ENCODE data around the gene LCNL1. TPM values are rescaled to one million over a fixed set of nuclear protein-coding genes. Genes with fewer than 3 reads are reported as not detected.

Gene LCNL1
- total RNA-seq, 1 experiment from 2014 or later: not detected

DNA sequence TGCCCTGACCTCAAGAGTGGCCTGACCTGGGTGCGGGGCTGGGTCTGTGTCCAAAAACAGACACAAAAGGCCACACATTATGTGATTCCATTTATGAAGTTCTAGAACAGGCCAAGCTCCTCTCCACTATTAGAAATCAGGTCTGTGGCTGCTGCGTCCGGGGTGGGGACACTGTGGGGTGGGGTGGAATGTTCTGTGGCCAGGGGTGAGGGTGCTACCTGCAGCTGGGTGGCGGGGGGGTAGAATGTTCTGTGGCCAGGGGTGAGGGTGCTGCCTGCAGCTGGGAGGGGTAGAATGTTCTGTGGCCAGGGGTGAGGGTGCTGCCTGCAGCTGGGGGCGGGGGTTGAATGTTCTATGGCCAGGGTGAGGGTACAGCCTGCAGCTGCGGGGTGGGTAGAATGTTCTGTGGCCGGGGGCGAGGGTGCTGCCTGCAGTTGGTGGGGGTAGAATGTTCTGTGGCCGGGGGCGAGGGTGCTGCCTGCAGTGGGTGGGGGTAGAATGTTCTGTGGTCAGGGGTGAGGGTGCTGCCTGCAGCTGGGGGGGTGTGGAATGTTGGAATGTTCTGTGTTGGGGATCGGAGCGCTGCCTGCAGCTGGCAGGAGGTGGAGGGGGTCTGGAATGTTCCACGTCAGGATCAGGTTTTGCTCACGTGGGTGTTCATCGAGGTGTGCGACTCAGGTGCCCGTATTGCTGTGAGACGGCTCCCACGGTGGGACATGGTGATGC, 22.4 kb upstream of the LCNL1 start:
- no peak for DNase-seq
- Histone ChIP-seq H3K4me1 (peaks cover 3% of the 10 kb centered on the region; the same call in 1 of the 2 replicates), H3K27ac (no peak overlapping the region), H3K4me3 (no peak overlapping the region), H3K36me3 (no peaks in the 10 kb centered on the region), H3K27me3 (peaks cover 49% of the 10 kb centered on the region), H3K9me3 (replicated peaks) (no peaks in the 10 kb centered on the region)

DNA sequence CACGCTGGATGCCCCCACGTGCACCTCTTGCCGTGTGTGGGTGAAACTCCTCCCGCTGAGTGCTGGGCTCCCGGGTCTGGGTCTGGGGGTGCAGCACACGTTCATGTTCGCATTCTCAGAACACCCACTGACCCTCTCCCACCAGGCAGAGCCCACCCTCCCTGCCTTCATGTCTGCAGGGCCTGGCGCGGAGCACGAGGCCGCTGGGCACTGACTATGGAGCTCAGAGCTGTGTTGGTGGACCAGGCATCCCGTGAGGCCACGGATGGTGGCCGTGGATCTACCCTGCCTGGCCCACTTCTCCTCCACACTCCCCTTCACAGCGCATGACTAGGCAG, 21.9 kb upstream of the LCNL1 start:
- no peak for DNase-seq
- Histone ChIP-seq H3K27ac (no peak overlapping the region), H3K9me3 (replicated peaks) (no peaks in the 10 kb centered on the region), H3K4me3 (no peak overlapping the region), H3K4me1 (peaks cover 3% of the 10 kb centered on the region; the same call in 1 of the 2 replicates), H3K36me3 (no peaks in the 10 kb centered on the region), H3K27me3 (peaks cover 51% of the 10 kb centered on the region)

GRCh38 chr9:136961279-136962065, 21.3 kb upstream of the LCNL1 start:
- H3K27ac ChIP-seq: no peak overlapping the region
- DNase-seq: no peak
- H3K27me3 ChIP-seq: peaks cover 55% of the 10 kb centered on the region
- no peaks in the 10 kb centered on the region for H3K36me3 ChIP-seq
- no peak overlapping the region for H3K4me3 ChIP-seq
- H3K4me1 ChIP-seq: peaks cover 3% of the 10 kb centered on the region; the same call in 1 of the 2 replicates
- H3K9me3 ChIP-seq (replicated peaks): no peaks in the 10 kb centered on the region

GRCh38 chr9:136962163-136962562, 20.6 kb upstream of the LCNL1 start:
- Histone ChIP-seq H3K9me3 (replicated peaks) (no peaks in the 10 kb centered on the region), H3K4me1 (peaks cover 3% of the 10 kb centered on the region; the same call in 1 of the 2 replicates), H3K27me3 (peaks cover 58% of the 10 kb centered on the region), H3K4me3 (no peak overlapping the region), H3K36me3 (no peaks in the 10 kb centered on the region), H3K27ac (no peak overlapping the region)
- DNase-seq: no peak

DNA sequence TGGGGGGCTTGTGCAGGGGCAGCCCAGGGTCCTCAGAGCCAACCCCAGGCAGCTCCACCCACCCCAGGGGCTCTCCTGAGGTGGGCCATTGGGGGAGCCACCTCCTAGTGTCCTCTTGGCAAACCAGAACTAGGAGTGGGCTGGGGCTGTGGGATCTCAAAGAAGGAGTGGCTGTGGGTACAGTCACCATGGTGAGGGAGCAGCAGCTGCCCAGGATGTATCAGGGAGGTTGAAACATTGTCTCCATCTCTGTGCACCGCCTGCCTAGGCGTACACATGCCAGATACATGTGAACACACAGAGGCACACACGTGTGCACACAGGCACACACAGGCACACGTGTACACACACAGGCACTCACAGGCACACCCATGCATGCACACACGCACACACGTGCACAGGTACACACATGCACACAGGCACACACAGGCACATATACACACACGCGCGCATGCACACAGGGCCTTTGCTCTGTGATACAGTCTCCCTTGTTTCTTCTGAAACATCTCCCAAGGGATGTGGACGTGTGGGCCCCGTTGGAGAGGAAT, 20.0 kb upstream of the LCNL1 start:
- Histone ChIP-seq H3K36me3 (no peaks in the 10 kb centered on the region), H3K27me3 (peaks cover 61% of the 10 kb centered on the region), H3K27ac (no peak overlapping the region), H3K4me3 (no peak overlapping the region), H3K9me3 (replicated peaks) (no peaks in the 10 kb centered on the region), H3K4me1 (peaks cover 3% of the 10 kb centered on the region; the same call in 1 of the 2 replicates)
- no peak for DNase-seq

GRCh38 chr9:136963341-136963740, 19.5 kb upstream of the LCNL1 start:
- Histone ChIP-seq H3K27ac (no peak overlapping the region), H3K27me3 (peaks cover 67% of the 10 kb centered on the region), H3K4me3 (no peak overlapping the region), H3K4me1 (peaks cover 3% of the 10 kb centered on the region; the same call in 1 of the 2 replicates), H3K9me3 (replicated peaks) (no peaks in the 10 kb centered on the region), H3K36me3 (no peaks in the 10 kb centered on the region)
- DNase-seq: no peak

- H3K4me1 ChIP-seq: peaks cover 3% of the 10 kb centered on the region; the same call in 1 of the 2 replicates
- DNase-seq: no peak
- no peak overlapping the region for H3K27ac ChIP-seq
Observed at GRCh38 chr9:136963751-136964150, 19.0 kb upstream of the LCNL1 start.

DNA sequence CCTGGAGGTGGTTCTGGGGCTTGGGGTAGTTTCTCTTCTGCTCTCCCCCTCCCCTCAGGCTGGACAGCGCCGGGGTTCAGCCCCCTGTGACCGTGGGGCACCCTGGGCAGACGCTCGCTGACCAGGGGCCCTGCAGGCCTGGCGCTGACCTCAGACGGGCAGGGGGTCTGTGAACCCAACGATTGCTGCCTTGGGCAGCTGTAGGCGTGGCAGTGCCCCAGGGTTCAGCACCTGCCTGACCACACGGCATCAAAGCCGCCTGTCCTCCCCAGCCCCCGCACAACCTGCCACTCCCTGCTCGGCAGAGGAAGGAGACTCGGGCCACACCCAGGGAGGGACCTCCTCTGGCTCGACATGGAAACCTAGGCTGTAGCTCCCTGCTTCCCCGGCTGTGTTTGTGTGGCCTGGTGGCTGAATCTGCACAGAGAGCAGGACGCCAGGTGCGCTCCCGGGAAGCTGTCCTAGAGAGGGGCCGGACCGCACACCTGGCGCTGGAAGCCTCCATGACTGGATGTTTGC, 18.6 kb upstream of the LCNL1 start:
- Histone ChIP-seq H3K4me1 (peaks cover 3% of the 10 kb centered on the region; the same call in 1 of the 2 replicates), H3K27me3 (peaks cover 66% of the 10 kb centered on the region), H3K4me3 (no peak overlapping the region), H3K36me3 (no peaks in the 10 kb centered on the region), H3K9me3 (replicated peaks) (no peaks in the 10 kb centered on the region), H3K27ac (no peak overlapping the region)
- no peak for DNase-seq

More at GRCh38 chr9:136963751-136964150, 19.0 kb upstream of the LCNL1 start:
- peaks cover 68% of the 10 kb centered on the region for H3K27me3 ChIP-seq
- no peaks in the 10 kb centered on the region for H3K9me3 ChIP-seq (replicated peaks)
- no peak overlapping the region for H3K4me3 ChIP-seq
- H3K36me3 ChIP-seq: no peaks in the 10 kb centered on the region

- Histone ChIP-seq H3K27me3 (peaks cover 63% of the 10 kb centered on the region), H3K36me3 (no peaks in the 10 kb centered on the region), H3K4me1 (peaks cover 3% of the 10 kb centered on the region; the same call in 1 of the 2 replicates), H3K9me3 (replicated peaks) (no peaks in the 10 kb centered on the region), H3K4me3 (no peak overlapping the region), H3K27ac (no peak overlapping the region)
- no peak for DNase-seq
Observed at GRCh38 chr9:136964833-136965422, 17.9 kb upstream of the LCNL1 start.

GRCh38 chr9:136965771-136966484, 16.9 kb upstream of the LCNL1 start:
- Histone ChIP-seq H3K4me3 (no peak overlapping the region), H3K36me3 (no peaks in the 10 kb centered on the region), H3K27ac (no peak overlapping the region), H3K4me1 (peaks cover 3% of the 10 kb centered on the region; the same call in 1 of the 2 replicates), H3K9me3 (replicated peaks) (no peaks in the 10 kb centered on the region), H3K27me3 (peaks cover 65% of the 10 kb centered on the region)
- no peak for DNase-seq

DNA sequence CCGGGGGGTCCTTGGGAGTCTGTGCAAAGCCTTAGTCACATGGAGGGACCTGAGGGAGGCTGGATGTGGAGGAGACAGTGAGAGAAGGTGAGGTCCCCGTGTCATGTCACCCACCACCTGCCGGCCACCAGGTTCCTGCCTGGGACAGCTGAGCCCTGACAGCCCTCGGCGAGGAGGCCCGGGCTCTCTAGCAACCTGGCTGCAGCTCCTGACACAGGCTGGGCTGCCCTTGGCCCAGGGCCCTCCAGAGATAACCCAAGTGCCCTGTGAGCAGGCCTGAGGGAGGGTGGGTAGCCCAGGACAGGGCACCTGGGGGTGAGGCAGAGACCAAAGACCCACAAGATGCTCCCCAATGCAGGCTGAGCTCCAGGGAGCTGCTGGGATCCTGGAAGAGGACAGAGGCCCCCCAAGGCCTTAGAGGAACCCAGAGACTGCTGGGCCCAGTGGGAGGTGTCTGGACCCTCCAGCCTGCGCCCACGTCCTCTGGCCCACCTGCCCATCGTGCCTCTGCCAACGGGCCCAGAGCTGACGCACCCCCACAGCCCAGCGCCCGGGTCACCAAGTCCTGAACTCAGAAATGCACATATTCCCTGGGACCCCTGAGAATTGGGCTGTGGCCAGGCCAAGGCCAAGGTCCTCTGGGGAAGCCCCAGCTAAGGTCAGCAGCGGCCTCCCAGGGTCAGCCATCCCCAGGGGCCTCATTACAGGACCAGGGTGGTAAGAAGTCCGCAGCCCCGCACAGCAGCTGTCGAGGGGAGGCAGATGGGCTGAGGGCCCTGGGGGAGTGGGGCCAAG, 14.3 kb upstream of the LCNL1 start:
- no peaks in the 10 kb centered on the region for H3K4me1 ChIP-seq
- DNase-seq: no peak
- no peak overlapping the region for H3K4me3 ChIP-seq
- H3K9me3 ChIP-seq (replicated peaks): no peaks in the 10 kb centered on the region
- H3K27me3 ChIP-seq: peaks cover 72% of the 10 kb centered on the region
- no peaks in the 10 kb centered on the region for H3K36me3 ChIP-seq
- no peak overlapping the region for H3K27ac ChIP-seq

- no peak for DNase-seq
- Histone ChIP-seq H3K36me3 (no peaks in the 10 kb centered on the region), H3K4me1 (no peaks in the 10 kb centered on the region), H3K4me3 (no peak overlapping the region), H3K27me3 (peaks cover 67% of the 10 kb centered on the region), H3K27ac (no peak overlapping the region), H3K9me3 (replicated peaks) (no peaks in the 10 kb centered on the region)
Observed at GRCh38 chr9:136969150-136969549, 13.6 kb upstream of the LCNL1 start.

DNA sequence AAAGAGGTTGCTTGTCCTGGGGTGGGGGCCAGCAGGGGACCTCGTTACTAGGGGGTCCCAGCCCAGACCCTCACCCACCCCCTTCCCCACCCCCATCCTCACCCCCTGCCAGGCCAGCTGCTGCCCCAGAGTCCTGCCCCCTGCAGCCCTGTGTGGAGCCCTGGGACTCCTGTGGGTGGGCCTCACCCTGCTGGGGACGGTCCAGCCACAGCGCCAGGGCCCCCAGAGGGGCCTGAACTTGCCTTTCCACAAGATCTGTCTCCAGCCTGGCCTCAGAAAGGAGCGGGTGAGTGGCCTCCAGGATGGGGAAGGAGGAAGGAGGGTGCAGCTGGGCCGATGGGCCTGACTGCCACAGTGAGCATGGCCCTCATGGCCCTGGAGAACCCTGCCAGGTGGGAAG, 13.0 kb upstream of the LCNL1 start:
- no peak overlapping the region for H3K4me3 ChIP-seq

More for the DNA sequence above, 13.0 kb upstream of the LCNL1 start:
- Histone ChIP-seq H3K27ac (no peak overlapping the region), H3K4me1 (no peaks in the 10 kb centered on the region), H3K36me3 (no peaks in the 10 kb centered on the region), H3K27me3 (peaks cover 61% of the 10 kb centered on the region), H3K9me3 (replicated peaks) (no peaks in the 10 kb centered on the region)
- DNase-seq: no peak
